Osteocyte (in vitro differentiated cells): ENCODE results near the gene PAGE2B. TPM values are rescaled to one million over a fixed set of nuclear protein-coding genes. Genes with fewer than 3 reads are reported as not detected.
"Not testable (repeated sequence)": the region's sequence is repeated elsewhere in the genome, so short reads cannot be mapped to it uniquely, and the experiment has no call there.

Experiments
- DNase-seq: peaks from one replicate; pipeline ENCODE4 v3.0.0; 2021; ENCODE audit warnings: mixed read lengths; ENCODE audit not compliant: unreplicated experiment; ENCODE audit errors: extremely low spot score
- H3K27ac Mint-ChIP-seq: one replicate; pipeline ENCODE4 v1.8.0; 2021; ENCODE audit warnings: mild to moderate bottlenecking, mixed read lengths; ENCODE audit not compliant: unreplicated experiment
- H3K27me3 Mint-ChIP-seq: one replicate; pipeline ENCODE4 v1.8.0; 2021; ENCODE audit warnings: mixed read lengths; ENCODE audit not compliant: unreplicated experiment
- H3K36me3 Mint-ChIP-seq: one replicate; pipeline ENCODE4 v1.8.0; 2021; ENCODE audit warnings: mixed read lengths; ENCODE audit not compliant: unreplicated experiment
- H3K4me1 Mint-ChIP-seq: one replicate; pipeline ENCODE4 v1.8.0; 2021; ENCODE audit warnings: mixed read lengths; ENCODE audit not compliant: unreplicated experiment
- H3K4me3 Mint-ChIP-seq: one replicate; pipeline ENCODE4 v1.8.0; 2021; ENCODE audit warnings: mild to moderate bottlenecking, moderate library complexity, mixed read lengths; ENCODE audit not compliant: unreplicated experiment
- H3K9me3 Mint-ChIP-seq: one replicate; pipeline ENCODE4 v1.8.0; 2021; ENCODE audit warnings: mixed read lengths; ENCODE audit not compliant: unreplicated experiment
- total RNA-seq: library from RNA; stranded (reverse); gene quantifications from 2 replicates; pipeline ENCODE4 v1.2.1, GENCODE V29; 2021
- TF ChIP-seq, protein P1 (sequence below): fragments of 200-600 bp; sonication (generic); IDR thresholded peaks from 2 replicates; pipeline ENCODE4 v1.5.0; 2021; ENCODE audit warnings: antibody characterized with exemption, mild to moderate bottlenecking, moderate library complexity

The PAGE2B gene
- total RNA-seq, 1 donor from 2014 or later: not detected

DNA sequence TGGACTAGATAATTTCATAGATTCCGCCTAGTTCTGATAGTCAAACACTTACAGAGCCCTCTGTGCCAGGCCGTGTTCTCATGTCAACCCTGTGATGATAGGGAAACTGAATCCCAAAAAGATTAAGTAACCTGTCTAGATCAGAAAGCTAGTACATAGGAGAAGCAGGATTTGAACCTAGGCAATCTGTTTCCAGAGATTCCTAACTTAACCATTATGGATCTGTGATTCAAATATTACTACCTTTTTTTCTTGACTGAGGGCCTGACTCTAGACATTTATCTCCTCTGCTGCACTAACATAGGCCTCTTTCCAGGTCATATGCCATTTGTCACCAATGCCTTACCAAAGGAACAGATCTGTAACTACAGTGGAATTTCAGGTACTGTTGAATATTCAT is 45.5 kb upstream of the PAGE2B start:
- Mint-ChIP-seq H3K27ac (no peak overlapping the region), H3K27me3 (no peaks in the 10 kb centered on the region), H3K9me3 (peaks cover 5% of the 10 kb centered on the region), H3K36me3 (no peaks in the 10 kb centered on the region), H3K4me3 (no peak overlapping the region), H3K4me1 (no peaks in the 10 kb centered on the region)
- DNase-seq: no peak
- TF ChIP-seq, protein P1, sequence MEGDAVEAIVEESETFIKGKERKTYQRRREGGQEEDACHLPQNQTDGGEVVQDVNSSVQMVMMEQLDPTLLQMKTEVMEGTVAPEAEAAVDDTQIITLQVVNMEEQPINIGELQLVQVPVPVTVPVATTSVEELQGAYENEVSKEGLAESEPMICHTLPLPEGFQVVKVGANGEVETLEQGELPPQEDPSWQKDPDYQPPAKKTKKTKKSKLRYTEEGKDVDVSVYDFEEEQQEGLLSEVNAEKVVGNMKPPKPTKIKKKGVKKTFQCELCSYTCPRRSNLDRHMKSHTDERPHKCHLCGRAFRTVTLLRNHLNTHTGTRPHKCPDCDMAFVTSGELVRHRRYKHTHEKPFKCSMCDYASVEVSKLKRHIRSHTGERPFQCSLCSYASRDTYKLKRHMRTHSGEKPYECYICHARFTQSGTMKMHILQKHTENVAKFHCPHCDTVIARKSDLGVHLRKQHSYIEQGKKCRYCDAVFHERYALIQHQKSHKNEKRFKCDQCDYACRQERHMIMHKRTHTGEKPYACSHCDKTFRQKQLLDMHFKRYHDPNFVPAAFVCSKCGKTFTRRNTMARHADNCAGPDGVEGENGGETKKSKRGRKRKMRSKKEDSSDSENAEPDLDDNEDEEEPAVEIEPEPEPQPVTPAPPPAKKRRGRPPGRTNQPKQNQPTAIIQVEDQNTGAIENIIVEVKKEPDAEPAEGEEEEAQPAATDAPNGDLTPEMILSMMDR: no peak

DNA sequence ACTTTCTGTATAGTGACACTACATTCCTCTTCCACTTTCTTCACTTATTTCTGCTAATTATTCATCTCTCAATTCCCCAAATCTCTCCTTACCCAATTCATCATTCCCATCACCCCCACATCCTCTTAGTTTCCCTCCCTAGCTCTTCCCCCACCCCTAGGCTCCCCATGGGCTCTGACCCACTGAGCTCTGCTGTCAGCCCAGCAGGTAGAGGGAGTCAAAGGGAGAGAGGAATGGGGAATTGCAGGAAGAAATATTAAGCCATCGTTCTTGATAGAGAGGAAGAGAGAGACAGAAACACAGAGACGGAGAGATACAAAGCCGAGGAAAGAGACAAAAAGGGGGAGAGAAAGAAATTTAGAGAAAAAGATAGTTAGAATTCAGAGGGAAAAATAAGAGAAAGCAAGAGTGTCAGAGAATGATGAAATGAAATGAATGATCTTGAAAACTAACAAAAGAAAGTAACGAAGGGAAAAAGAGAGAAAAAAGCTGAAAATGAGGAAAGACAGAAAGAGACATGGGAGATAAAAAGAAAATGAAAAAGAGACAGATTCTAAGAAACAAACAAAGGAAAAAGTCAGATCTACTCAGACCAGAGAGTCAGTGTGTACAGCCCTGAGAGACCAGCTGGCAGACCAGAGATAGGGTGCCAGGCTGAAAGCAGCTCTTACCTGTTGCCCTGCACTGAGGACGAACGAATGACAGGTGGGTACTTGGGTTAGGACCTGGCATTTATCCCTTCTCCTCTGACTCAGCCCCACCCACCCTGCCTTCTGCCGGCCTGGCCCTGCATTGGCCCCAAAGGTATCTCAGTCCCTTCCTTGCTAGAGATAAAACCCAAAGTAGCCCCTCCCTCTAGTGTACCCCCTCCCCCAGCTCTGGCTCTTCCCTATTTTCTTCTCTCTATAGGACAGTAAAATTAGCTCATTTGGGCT is 44.3 kb upstream of the PAGE2B start, which contains the start of gene ALAS2:
ALAS2 (minus strand) TSS at position 707 of the 935 bp plus-strand sequence. CDS start 4,977 bp downstream, outside the sequence.
- Mint-ChIP-seq H3K4me3 (no peak within 1 kb of the TSS), H3K36me3 (no peaks in the 10 kb centered on the region), H3K4me1 (no peaks in the 10 kb centered on the region), H3K27me3 (no peaks in the 10 kb centered on the region), H3K9me3 (peaks cover 5% of the 10 kb centered on the region), H3K27ac (no peak within 1 kb of the TSS)
- no peak for DNase-seq
- TF ChIP-seq, protein P1: no peak

DNA sequence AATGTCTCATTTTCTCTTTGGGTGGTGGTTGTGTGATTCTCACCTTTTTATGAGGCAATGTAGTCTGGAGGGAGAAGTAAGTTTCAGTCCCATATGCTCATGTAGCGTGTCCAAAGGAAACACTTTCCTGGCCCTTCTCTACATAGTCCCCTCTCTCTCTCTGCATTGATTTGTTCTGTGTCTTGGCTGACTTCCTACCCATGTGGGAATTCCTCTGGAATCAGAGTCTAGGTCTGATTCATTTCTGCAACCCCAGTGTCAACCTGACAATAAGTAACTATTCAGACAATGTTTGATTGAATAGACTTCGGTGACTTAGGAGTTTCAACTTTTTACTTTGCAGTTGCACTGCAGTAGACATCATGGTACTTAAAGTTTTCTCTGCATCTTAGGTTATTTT is 41.4 kb upstream of the PAGE2B start:
- no peak for DNase-seq
- no peaks in the 10 kb centered on the region for H3K4me1 Mint-ChIP-seq
- TF ChIP-seq, protein P1: no peak
- no peaks in the 10 kb centered on the region for H3K9me3 Mint-ChIP-seq
- H3K4me3 Mint-ChIP-seq: no peak overlapping the region
- no peaks in the 10 kb centered on the region for H3K27me3 Mint-ChIP-seq
- H3K36me3 Mint-ChIP-seq: no peaks in the 10 kb centered on the region
- H3K27ac Mint-ChIP-seq: no peak overlapping the region

DNA sequence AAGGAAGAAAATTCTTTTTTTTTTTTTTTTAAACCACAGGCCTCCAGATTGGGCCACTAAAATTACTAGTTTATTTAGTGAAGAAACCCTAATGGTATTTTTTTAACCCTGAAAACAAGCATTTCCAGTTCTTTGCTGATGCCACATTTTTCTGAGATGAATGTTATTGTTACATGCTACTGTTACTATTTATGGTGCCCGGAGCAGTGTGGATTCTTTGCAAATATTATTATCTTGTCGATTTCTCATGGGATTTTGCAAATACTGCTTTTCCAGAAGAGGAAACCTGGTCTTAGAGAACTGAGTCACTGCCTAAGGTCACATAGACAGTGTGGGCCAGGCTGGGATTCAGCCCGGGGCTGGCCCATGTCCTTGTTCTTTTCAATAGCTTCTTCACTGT is 35.4 kb upstream of the PAGE2B start:
- H3K4me1 Mint-ChIP-seq: peaks cover 10% of the 10 kb centered on the region
- H3K27ac Mint-ChIP-seq: peak overlapping the region; percentile 52
- no peaks in the 10 kb centered on the region for H3K36me3 Mint-ChIP-seq
- TF ChIP-seq, protein P1: no peak
- H3K4me3 Mint-ChIP-seq: no peak overlapping the region
- no peak for DNase-seq
- no peaks in the 10 kb centered on the region for H3K27me3 Mint-ChIP-seq
- H3K9me3 Mint-ChIP-seq: peaks cover 15% of the 10 kb centered on the region

DNA sequence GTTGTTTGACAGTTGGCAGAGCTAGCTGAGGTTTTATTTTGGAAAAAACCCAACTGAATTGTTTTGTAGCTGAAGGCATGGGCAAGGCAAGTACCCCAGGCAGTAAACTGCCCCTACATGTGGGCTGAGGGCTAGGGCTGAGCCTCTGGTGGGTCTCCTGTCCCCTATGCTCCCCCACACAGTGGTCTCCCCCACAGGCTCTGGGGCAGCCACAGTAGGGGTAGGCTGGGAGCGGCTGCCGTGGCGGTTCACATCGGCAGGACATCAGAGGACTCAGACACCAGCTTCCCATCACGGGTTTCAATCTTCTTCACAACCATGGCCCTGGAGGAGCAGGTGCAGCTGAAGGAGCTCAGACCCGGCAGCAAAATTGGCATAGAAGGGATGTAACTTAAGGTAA is 33.3 kb upstream of the PAGE2B start:
- Mint-ChIP-seq H3K4me3 (no peak overlapping the region), H3K4me1 (peaks cover 10% of the 10 kb centered on the region), H3K27ac (no peak overlapping the region), H3K9me3 (peaks cover 19% of the 10 kb centered on the region), H3K27me3 (no peaks in the 10 kb centered on the region), H3K36me3 (no peaks in the 10 kb centered on the region)
- DNase-seq: no peak
- TF ChIP-seq, protein P1: no peak

DNA sequence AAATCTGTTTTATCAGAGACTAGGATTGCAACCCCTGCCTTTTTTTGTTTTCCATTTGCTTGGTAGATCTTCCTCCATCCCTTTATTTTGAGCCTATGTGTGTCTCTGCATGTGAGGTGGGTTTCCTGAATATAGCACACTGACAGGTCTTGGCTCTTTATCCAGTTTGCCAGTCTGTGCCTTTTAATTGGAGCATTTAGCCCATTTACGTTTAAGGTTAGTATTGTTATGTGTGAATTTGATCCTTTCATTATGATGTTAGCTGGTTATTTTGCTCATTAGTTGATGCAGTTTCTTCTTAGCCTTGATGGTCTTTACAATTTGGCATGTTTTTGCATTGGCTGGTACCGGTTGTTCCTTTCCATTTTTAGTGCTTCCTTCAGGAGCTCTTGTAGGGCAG is 24.2 kb upstream of the PAGE2B start:
- H3K27ac Mint-ChIP-seq, H3K4me1 Mint-ChIP-seq, H3K27me3 Mint-ChIP-seq, H3K4me3 Mint-ChIP-seq, DNase-seq, H3K36me3 Mint-ChIP-seq: not testable (repeated sequence)
- H3K9me3 Mint-ChIP-seq: peaks cover 10% of the 10 kb centered on the region
